ENCODE results near the gene SYT5.
"Not testable (repeated sequence)": the region's sequence is repeated elsewhere in the genome, so short reads cannot be mapped to it uniquely, and the experiment has no call there.

The SYT5 gene

GRCh38 chr19:55179606-55180484, at the start of gene SYT5:
Gene SYT5, minus strand, starts transcription at chr19:55180289. Its CDS starts 1,248 bp downstream, at chr19:55179041.
- peak; percentile 44 for DNase-seq (ENCODE audit: low read depth)

GRCh38 chr19:55229789-55230182, 49.7 kb upstream of the SYT5 start:
- no peak for DNase-seq (ENCODE audit: low read depth)

- no peak for DNase-seq (ENCODE audit: low read depth)
Measured at GRCh38 chr19:55229145-55229788, 49.2 kb upstream of the SYT5 start.

- DNase-seq (ENCODE audit: low read depth) = no peak
Measured at GRCh38 chr19:55228403-55229031, 48.4 kb upstream of the SYT5 start, which contains the start of gene TMEM86B. Gene TMEM86B, minus strand, starts transcription at chr19:55228763. Its CDS starts 22 bp downstream, at chr19:55228741.

- no peak for DNase-seq (ENCODE audit: low read depth)
Measured at GRCh38 chr19:55228015-55228391, 47.9 kb upstream of the SYT5 start.

- DNase-seq (ENCODE audit: low read depth) = no peak
Measured at GRCh38 chr19:55227241-55228014, 47.3 kb upstream of the SYT5 start.

GRCh38 chr19:55226788-55227187, 46.7 kb upstream of the SYT5 start:
- DNase-seq (ENCODE audit: low read depth) = no peak

- no peak for DNase-seq (ENCODE audit: low read depth)
Measured at GRCh38 chr19:55226273-55226672, 46.2 kb upstream of the SYT5 start.

GRCh38 chr19:55225415-55225958, 45.4 kb upstream of the SYT5 start:
- DNase-seq (ENCODE audit: low read depth) = no peak

- not testable (repeated sequence) for DNase-seq (ENCODE audit: low read depth)
Measured at GRCh38 chr19:55224679-55225414, 44.8 kb upstream of the SYT5 start.

- no peak for DNase-seq (ENCODE audit: low read depth)
Measured at GRCh38 chr19:55224038-55224665, 44.1 kb upstream of the SYT5 start.

- DNase-seq (ENCODE audit: low read depth) = no peak
Measured at GRCh38 chr19:55223291-55224037, 43.4 kb upstream of the SYT5 start.

- no peak for DNase-seq (ENCODE audit: low read depth)
Measured at GRCh38 chr19:55220525-55220924, 40.4 kb upstream of the SYT5 start.

GRCh38 chr19:55216461-55217198, 36.5 kb upstream of the SYT5 start:
- peak; percentile 27 for DNase-seq (ENCODE audit: low read depth)

GRCh38 chr19:55213547-55213946, 33.5 kb upstream of the SYT5 start:
- no peak for DNase-seq (ENCODE audit: low read depth)

GRCh38 chr19:55212447-55212846, 32.4 kb upstream of the SYT5 start:
- peak; percentile 13 for DNase-seq (ENCODE audit: low read depth)

- DNase-seq (ENCODE audit: low read depth) = no peak
Measured at GRCh38 chr19:55209693-55210472, 29.8 kb upstream of the SYT5 start.

Measured in stimulated activated CD8-positive, alpha-beta memory T cell treated with anti-CD3 and anti-CD28 coated beads, Interleukin-4, amount 100 ng/mL, for 24 hours (primary cell).